UCSD-AML1 (cell line): ENCODE data around the gene SNTN.
"Not testable (repeated sequence)": the region's sequence is repeated elsewhere in the genome, so short reads cannot be mapped to it uniquely, and the experiment has no call there.

ENCODE experiments used
- DNase-seq: peaks from one replicate; lab custom pipeline; 2025; ENCODE audit not compliant: unreplicated experiment; lab: John Stamatoyannopoulos, UW

SNTN gene

DNA sequence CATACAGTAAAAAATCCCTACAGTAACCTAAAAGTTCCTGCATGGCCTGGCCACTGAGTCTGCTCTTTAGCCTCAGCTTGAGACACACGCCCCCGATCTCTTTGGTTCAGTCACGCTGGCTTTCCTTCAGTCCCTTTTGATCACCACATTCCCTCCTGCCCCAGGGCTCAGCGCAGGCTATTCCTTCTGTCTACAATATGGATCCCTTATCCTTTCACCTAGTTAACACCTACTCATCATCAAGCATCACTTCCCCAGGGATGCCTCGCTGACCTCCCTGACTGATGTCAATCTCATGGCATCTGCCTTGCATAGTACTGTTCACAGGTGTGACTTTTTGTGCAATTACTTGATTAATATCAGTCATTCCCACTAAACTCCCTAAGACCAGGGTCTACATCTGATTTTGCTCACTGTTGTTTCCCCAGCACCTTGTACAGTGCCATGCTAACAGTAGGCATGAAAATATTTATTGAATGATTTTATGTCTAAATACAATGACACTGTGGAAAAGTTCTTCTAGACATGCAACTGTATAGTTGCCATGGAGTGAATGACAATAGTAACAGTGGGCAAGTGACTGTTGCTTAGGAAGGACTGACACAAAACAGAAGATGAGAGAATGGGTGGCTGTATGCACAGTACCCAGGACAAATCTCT, at the start of gene SNTN:
SNTN (plus strand) TSS at position 610 of the 660 bp plus-strand sequence; CDS start at position 623, 13 bp downstream.
- no peak for DNase-seq

DNA sequence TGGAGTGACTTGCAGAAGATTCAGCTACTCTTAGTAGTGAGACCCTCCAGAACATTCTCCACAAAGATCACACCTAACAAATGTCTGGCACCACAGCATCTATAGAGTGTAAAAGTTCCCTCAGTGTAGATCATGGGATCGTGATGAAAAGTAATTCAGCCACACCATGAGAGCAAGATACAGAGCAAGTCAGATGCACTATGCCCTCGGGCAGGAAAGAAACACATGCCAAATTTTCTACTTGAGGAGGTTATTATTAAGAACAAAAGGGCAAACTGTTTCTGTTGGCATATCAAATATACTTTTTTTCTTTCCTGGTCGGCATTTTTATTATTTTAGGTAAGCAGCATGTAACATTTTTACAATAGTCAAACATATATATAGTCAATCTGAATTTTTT, 44.8 kb upstream of the SNTN start:
- DNase-seq: no peak

DNA sequence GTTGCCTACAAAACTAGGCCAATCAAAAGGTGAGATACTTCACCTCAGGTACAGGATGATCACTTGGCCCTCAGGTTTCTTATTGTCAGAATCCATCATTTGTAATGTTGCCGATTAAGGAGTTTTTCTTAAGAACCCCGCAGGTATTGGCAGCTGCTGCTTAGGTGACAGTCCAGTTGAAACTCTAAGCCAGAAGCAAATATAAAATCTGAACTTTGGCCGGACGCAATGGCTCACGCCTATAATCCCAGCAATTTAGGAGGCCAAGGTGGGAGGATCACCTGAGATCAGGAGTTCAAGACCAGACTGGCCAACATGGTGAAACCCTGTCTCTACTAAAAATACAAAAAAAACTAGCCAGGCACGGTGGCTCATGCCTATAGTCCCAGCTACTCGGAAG, 43.1 kb upstream of the SNTN start:
- no peak for DNase-seq

DNA sequence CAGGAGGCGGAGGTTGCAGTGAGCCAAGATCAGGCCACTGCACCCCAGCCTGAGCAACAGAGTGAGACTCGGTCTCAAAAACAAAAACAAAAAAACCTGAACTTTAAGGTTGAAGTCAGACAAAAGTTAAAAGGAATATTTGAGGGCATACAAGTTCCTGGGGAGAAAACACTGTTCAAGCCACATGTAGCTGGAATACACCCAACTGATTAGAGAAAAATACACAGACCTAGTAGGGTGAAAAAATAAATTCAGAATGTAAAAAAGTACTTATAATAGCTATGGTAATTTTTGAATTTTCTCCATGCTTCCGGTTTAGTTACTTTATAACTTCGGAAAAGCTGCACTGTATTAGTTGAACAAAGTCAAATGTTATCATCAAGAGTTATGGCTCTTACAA, 42.6 kb upstream of the SNTN start:
- no peak for DNase-seq

DNA sequence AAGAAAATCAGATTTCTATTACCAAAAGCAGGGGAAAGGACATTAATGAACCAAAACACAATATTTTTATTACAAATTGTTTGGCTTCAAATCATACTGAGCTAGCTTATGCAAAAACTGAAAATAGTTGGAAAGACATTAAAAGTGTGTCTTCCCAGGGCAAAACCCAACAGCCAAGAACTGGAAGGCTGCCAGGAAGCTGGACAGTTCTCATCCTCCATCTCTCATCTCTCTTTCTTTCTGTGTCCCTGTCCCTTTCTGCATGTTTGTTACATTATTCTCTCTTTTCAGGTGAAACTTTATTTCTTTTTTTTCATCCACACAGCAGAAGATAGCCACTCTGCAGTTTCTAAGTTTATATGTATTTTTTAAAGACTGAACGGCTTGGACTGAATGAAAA, 41.1 kb upstream of the SNTN start:
- no peak for DNase-seq

DNA sequence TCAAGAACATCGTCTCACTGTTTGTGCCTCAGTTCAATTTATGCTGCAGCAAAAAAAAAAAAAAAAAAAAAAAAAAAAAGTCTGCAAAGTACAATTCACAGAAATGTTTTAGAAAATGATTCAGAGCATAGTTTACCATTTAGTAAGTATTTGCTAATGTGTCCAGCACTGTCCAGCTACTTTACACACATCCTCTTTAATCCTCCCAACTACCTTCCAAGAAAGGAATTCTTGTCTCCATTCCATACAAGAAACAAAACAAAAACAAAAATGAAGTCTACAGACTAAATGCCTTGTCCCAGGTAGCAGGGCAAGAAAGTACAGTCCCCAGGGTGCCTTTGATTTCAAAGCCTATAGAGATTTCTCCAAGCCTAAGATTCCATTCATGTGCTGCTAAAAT, 38.9 kb upstream of the SNTN start:
- DNase-seq: no peak

DNA sequence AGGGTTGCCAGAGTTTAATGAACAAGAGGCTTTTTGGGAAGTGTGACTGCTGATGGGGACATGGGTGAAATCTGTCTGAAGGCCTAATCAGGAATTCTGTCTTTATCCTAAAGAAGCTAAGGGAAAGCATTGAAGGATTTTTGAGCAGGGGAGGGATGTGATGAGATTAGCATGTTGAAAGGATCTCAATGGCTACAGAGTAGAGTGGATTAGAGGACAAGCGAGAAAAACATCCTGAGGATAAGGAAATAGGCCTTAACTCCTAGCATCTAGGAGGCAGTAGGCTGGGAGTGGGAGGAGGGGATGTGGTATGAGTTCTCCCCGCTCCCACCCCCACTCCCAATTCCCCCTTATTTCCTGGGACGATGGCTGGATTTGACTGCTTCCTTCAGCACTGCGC, 35.1 kb upstream of the SNTN start:
- DNase-seq: no peak

DNA sequence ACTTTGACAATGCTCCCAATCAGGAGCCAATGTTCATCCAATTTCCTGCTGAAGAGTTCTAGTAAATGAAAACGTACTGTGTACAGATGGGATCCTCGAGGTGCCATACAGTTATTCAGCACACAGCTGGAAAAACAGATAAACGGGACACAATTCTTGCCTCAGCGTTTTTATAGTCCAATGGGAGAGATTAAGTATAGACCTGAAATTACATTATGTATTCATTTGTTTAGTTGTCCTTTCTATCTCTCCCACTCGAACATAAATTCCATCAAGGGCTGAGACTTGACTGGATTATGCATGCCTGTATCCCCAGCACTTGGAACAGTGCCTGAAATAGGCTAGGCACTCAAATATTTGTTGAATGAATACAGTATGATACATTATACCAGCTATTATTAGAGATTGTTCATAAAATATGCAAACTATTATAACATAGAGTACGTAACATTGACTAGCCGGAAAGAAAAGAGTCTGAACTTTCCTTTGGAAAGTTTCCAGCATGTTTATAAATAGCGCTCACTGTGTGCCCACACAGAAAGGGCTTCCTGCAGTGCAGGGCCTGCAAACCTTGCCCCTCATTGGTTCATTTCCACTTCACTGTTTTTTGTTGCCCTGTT, 27.4 kb upstream of the SNTN start:
- DNase-seq: no peak

DNA sequence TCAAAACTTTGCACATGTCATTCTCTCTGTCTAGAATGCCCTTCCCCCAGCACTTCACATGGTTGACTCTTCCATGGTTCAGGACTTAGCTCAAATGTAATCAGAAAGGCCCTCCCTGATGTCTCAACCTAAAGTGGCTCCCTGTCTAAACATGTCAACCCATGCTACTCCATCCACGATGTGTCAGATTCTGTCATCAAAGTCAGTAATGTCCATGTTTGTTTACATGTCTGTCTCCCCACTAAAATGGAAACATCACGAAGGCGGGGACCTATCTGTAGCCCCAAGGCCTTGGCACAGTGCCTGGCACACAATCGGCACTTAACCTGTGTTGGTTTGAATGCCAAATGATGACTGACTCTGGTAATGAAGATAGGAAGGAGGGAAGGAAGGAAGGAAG, 20.8 kb upstream of the SNTN start:
- no peak for DNase-seq

DNA sequence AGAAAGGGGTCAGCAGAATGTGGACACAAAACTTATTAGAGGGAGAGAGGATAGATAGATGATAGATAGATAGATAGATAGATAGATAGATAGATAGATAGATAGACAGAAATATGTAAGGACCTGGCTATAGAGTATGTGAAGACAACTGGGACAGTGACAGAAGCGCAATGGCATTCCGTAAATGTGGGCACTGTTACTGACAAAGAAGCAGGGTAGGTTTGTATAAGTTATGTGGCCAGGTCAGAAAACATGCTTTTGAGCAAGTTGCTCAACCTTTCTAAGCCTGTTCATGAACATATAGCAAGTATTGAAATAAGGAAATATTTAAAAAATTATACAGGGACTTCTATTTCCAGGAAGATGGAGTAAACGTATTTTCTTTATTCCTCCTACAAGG, 17.3 kb upstream of the SNTN start:
- DNase-seq: no peak

DNA sequence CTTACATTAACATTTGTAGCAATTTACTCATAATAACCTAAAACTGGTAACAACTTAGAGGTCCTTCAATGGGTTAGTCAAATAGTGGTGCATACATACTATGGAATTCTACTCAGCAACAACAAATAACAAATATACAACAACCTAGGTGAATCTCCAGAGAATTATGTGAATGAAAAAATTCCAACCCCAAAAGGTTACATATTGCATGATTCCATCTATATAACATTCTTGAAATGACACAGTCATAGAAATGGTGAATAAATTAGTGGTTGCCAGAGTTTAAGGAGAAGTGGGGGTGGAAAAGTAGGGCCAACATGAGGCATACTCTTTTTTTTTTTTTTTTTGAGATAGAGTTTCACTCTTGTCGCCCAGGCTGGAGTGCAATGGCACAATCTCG, 12.7 kb upstream of the SNTN start:
- no peak for DNase-seq

DNA sequence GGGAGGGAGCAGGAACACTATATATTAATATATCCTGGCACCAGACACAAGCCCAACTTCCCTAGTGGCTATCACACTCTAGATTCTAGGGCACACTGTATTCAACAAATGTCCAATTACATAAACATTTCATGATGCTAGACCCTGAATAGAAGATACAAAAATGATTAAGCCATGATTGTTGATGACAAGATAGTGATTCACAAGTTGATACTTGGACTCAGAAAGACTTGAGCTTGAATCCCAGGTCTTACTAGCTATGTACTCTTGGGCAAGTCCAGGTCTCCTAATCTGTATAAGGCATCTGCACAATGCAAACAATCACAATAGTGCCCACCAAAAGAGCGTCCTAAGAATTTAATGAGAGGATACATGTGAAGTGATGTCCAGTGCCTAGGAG, 10.0 kb upstream of the SNTN start:
- DNase-seq: no peak

DNA sequence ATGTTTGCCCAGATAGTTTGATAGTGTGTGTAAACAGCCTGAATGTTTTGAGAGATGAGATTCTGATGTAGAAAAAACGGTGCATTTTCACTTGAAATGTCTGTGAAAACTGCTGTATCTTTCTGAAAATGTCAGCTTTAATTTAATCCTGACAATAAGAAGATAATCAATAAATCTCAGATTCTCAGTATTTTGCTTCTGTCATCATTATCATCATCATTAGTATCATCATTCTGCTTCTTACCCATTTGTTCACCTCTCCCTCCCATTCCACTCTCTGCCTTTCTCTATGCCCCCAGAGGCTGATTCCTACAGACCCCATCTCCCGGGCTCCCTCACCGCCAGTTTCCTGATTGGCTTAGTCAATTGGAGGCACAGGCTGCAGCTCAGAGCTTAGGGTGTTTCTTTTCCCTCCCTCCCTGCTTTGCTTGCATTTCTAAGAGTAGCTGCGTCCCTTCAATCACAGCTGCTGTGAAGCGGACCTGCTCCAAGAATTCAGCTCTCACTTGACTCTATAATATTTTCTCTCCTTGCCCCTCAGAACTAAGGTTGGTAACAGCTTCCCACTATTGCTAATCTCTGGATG, 8.2 kb upstream of the SNTN start:
- no peak for DNase-seq

DNA sequence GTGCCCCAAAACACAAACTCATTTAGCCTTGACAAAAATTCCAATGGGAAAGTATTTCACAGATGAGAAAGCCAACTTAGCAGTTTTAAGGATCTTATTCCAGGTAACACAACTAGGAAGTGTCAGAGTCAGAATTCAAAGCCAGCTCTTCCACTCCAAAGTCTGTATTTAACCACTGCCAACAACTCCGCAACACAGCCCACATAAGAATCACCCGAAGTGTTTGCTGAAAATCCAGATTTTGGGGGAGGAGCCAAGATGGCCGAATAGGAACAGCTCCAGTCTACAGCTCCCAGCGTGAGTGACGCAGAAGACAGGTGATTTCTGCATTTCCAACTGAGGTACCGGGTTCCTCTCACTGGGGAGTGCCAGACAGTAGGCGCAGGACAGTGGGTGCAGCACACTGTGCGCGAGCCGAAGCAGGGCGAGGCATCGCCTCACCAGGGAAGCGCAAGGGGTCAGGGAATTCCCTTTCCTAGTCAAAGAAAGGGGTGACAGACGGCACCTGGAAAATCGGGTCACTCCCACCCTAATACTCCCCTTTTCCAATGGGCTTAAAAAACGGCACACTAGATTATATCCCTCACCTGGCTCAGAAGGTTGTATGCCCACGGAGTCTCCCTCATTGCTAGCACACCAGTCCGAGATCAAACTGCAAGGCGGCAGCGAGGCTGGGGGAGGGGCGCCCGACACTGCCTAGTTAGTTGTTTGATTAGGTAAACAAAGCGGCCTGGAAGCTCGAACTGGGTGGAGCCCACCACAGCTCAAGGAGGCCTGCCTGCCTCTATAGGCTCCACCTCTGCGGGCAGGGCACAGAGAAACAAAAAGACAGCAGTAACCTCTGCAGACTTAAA, 7.3 kb upstream of the SNTN start:
- not testable (repeated sequence) for DNase-seq

DNA sequence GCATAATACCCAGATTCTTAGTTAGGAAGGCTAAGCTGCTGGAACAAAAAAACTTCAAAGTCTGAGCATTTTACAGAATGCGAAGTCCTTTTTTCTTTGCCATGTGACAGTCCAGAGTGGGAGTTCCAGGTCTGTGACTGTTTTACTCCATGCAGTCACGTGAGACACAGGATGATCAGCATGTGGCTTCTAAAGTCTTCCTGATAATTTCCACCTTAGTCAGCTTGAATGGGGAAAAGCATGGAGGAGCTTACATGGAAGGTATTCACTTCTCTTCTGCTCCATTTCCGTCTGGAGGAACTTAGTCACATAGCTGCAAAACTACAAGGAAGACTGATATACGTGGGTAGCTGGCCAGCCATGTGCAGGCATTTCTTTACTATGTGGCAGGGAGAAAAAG, 1.7 kb downstream of the SNTN start:
- no peak for DNase-seq

DNA sequence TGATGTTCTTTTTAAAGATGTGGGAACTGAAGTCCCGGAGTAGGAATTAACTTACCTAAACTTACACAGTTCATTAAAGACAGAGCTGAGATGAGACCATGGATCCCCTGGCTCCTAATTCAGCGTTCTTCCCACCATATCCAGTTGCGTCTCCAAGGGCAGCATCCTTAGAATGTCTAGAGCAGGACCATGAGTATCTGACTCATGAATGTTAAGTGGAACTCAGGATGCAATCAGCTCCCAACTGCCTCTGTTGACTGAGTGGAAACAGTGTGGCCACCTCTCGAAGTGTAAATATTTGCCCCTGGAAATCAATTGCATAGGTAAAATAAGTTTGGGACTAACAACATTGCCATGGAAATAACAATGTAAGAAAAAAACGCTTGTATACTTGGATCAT, 2.5 kb downstream of the SNTN start:
- no peak for DNase-seq

DNA sequence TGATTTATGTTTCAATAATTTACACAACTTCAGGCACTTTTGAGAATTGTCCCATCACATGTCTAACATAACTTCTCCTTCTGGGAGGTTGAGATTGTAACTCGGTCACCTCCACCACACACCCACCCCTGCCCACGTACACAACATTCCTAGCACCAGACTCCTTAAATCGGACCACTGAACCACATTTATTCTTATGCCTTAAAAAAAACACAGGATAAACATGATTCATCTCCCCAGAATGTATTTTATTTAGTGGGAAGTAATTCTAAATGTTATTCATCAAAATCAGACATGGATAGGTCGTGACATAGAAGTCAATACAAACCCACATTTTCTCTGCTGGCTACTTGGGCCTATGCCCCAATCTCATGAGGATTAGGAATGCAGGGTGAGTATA, 3.0 kb downstream of the SNTN start:
- DNase-seq: no peak

DNA sequence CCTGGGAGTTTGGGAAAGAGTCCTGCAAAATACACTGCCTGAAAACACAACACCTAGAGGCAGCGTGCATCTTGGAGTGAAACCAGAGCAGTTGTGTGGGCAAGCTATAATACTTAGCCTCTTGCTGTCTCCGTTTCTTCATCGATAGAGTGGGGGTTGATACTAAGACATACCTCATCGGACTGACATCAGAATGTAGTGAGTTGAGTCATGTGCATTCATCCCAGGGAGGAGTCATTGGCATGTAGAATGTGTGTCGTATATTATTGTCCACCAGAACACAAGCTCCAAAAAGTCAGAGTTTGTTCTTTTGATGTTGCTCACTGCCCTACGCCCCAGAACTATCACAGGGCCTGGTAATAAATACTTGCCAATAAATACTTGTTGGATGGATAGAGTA, 4.3 kb downstream of the SNTN start:
- DNase-seq: no peak

DNA sequence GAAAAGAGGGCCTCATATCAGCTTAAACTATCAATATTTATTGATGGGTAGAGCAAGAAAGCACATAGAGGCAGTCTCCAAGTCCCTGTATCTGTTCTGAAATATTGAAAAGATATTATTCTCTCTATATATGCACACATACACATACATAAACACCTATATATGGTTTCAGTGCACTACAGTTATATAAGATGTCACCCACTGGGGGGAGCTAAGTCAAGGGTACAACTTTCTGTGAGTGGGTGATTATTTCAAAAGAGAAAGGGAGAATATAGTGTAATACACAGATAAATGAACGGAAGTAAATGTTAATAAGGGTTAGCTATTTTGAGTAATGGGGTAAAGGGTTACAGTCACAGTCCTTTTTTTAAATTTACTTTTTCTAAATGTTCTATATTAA, 8.8 kb downstream of the SNTN start:
- DNase-seq: no peak

DNA sequence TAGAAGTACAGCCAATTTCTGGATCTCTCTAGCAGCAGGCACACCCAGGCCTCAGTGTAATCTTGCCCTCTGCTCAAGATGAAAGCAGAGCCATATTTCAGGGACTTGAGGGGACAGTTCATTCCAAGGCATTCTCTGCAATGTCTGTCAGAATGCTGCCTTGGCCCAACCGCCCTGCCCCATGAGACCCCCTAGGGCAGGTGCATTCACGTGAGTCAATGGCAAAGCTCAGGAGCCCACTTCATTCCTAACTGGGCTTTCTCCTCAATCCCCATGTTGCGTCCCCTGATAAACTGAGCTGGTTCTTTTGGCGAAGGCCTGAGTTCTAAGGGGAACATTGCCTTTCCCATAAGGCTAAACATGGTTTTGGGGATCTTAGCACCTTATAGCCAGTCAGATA, 9.5 kb downstream of the SNTN start:
- DNase-seq: no peak

DNA sequence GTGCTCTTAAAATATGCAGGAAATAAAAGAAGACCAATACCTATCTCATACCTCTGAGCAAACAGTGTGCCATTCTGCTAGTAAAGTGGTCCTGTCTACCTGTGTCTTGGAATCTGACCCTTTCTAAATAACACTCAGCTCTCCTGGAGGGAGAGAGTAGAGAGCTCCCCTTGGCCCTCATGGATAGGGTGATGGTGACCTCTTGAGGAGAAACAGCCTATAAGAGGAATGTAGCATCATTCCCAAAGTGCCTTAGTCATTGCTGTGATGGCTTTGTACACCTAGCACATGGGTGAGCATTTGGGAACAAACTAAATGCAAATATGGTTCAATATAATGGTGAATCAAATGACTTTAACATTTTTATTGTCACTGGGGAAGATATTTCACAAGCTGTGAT, 10.0 kb downstream of the SNTN start:
- no peak for DNase-seq

DNA sequence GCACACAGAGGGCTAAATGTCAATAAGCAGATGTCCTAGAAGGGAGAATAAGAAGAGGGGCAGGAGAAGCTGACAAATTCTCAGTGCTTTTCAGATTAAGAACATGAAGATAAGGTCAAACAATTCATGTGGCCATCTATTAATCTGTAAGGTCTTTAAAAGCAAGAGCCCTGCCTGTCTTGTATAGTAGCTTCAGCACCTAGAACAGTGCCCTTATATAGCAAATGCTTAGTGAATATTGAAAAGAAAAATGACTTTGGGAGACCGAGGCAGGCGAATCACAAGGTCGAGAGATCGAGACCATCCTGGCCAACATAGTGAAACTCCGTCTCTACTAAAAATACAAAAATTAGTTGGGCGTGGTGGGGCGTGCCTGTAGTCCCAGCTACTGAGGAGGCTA, 18.1 kb downstream of the SNTN start:
- no peak for DNase-seq
